K562 (cell line): ENCODE data around the gene RGS9. TPM values are rescaled to one million over a fixed set of nuclear protein-coding genes. Genes with fewer than 3 reads are reported as not detected.

Experiments
- CBFB ChIP-seq: sonication (generic); formaldehyde crosslinking; IDR thresholded peaks from 2 replicates; pipeline ENCODE4 v1.4.0; 2020; ENCODE audit warnings: mild to moderate bottlenecking, missing genetic modification reagents
- CXXC5 ChIP-seq: fragments of 250-450 bp; sonication (Bioruptor Pico); IDR thresholded peaks from 2 replicates; pipeline ENCODE4 v1.8.0; 2022; ENCODE audit warnings: inconsistent platforms, mild to moderate bottlenecking, moderate library complexity
- GATA2 ChIP-seq: sonication (generic); formaldehyde crosslinking; IDR thresholded peaks from 2 replicates; pipeline ENCODE4 v1.4.0; 2020; ENCODE audit warnings: mild to moderate bottlenecking, missing genetic modification reagents
- HCFC1 ChIP-seq: IDR thresholded peaks from 2 replicates; pipeline ENCODE4 v1.6.1; 2012; ENCODE audit warnings: low read depth, low read length, improper control_type of control experiment
- MITF ChIP-seq: IDR thresholded peaks from 2 replicates; pipeline ENCODE4 v1.6.1; 2014; ENCODE audit warnings: antibody characterized with exemption
- NCOA1 ChIP-seq: fragments of 450-650 bp; IDR thresholded peaks from 2 replicates; pipeline ENCODE4 v1.6.1; 2016; ENCODE audit warnings: low read depth
- RNF219 ChIP-seq: fragments of 250-450 bp; sonication (Bioruptor Pico); IDR thresholded peaks from 2 replicates; pipeline ENCODE4 v1.5.0; 2022; ENCODE audit warnings: mild to moderate bottlenecking
- U2AF1 ChIP-seq: fragments of 200-400 bp; formaldehyde crosslinking; optimal IDR thresholded peaks from 2 replicates; pipeline ENCODE3; 2017; ENCODE audit warnings: mild to moderate bottlenecking, low read depth, low read length, moderate library complexity
- polyA plus RNA-seq, 8 experiments: library from polyadenylated mRNA; depleted of rRNA in 4 of 8; stranded (reverse) in 5 of 8; unstranded in 3 of 8; fragments of >200 nt; fragmentation: Nextera tagmentation in 2 of 8; fragmentation: Illumina TruSeq in 1 of 8; extraction: Ambion mirVana in 2 of 8; extraction: Trizol in 1 of 8; gene quantifications; 2 replicates each; pipeline versions ENCODE4 v1.2.1 to v1.2.3, GENCODE V29; 2011 to 2014; ENCODE audit warnings: inconsistent platforms in 1 of 8, missing spikeins in 1 of 8
- total RNA-seq, 7 experiments: library from RNA; depleted of rRNA in 6 of 7; stranded (reverse); fragments of >200 nt in 6 of 7; fragmentation: Illumina TruSeq in 2 of 7; extraction: Trizol in 2 of 7; gene quantifications; 2 replicates each; pipeline versions ENCODE4 v1.2.1 to v1.2.3, GENCODE V29; 2011 to 2021; ENCODE audit warnings: low replicate concordance in 1 of 7
- TF ChIP-seq, protein P1 (sequence below), 2 experiments: fragments of 450-650 bp in 1 of 2; sonication (generic) in 1 of 2; formaldehyde crosslinking in 1 of 2; IDR thresholded peaks in 1 of 2; conservative IDR thresholded peaks in 1 of 2; 2 replicates each; pipeline versions ENCODE4 v1.6.1 to v1.8.1; 2016 to 2023; ENCODE audit warnings: mild to moderate bottlenecking in 2 of 2, moderate library complexity in 2 of 2, inconsistent platforms in 1 of 2, missing genetic modification reagents in 1 of 2

RGS9 gene
- total and polyA plus RNA-seq, 9 of the 15 experiments (the other 6 are each of a cell fraction or from before 2014, with no cell fraction given), result 0.18 to 1.4 (median 0.55) TPM

- TF ChIP-seq, protein P1, sequence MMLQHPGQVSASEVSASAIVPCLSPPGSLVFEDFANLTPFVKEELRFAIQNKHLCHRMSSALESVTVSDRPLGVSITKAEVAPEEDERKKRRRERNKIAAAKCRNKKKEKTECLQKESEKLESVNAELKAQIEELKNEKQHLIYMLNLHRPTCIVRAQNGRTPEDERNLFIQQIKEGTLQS (IDR thresholded peaks at IDR 0.05), result peak; percentile 82
- TF ChIP-seq, protein P1 (CRISPR knock-in tag; conservative IDR thresholded peaks at IDR 0.05), result no peak
- TF ChIP-seq GATA2 (CRISPR knock-in tag) (peak; percentile 71; the same call in 1 of the 2 replicates), RNF219 (CRISPR knock-in tag) (no peak), CXXC5 (CRISPR knock-in tag) (peak; percentile 57), HCFC1 (0 out of 2 replicates have a peak, but pooled peaks have one; percentile 26), U2AF1 (no peak), MITF (peak; percentile 85; the same call in 1 of the 2 replicates), NCOA1 (peak; percentile 84; the same call in 1 of the 2 replicates), CBFB (peak; percentile 34; the same call in 1 of the 2 replicates)
Observed at GRCh38 chr17:65173284-65173793, 36.2 kb downstream of the RGS9 start (continued).
